NCI-H2171 (cell line): ENCODE measurements around the gene ITPR2.

Experiments used
- DNase-seq: peaks from one replicate; lab custom pipeline; 2025; lab: John Stamatoyannopoulos, UW

The ITPR2 gene

GRCh38 chr12:26821212-26821701, 11.7 kb downstream of the ITPR2 start:
- DNase-seq = no peak

GRCh38 chr12:26818636-26819035, 14.4 kb downstream of the ITPR2 start:
- no peak for DNase-seq

- no peak for DNase-seq
Measured at GRCh38 chr12:26818201-26818600, 14.8 kb downstream of the ITPR2 start.

GRCh38 chr12:26817183-26817591, 15.8 kb downstream of the ITPR2 start:
- no peak for DNase-seq

GRCh38 chr12:26813812-26814211, 19.2 kb downstream of the ITPR2 start:
- no peak for DNase-seq

GRCh38 chr12:26810330-26810729, 22.7 kb downstream of the ITPR2 start:
- DNase-seq = no peak

DNA sequence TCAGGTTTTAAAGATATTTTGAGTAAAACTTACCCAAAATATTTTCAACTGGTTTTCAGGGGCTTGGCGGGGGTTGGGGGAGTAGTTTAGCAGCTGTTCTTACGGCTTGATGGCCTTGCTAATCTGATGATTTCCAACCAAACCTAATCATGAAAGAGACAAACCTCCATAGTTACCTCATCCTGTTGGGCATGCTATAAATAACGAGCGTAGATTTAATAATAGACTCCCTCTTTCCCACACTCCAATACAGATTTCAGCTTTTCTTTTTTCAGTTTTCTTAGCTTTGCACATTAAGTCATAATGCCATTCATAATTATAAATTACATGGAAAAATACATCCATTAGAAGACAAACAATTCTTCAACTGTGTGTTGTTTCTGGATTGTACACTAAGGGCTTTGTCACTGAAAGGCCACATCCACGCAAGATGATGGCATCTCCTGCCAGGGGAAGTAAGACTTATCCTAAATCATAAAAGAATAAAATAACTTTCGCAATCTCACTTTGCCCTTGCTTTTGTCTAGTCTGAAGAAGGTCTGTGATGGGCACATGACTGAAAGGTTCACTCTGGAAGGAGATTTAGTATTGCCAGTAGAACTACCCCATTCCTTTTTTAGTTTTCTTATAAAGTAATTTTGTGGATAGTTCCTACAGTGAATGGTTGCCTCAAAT, 23.2 kb downstream of the ITPR2 start:
- DNase-seq = no peak

DNA sequence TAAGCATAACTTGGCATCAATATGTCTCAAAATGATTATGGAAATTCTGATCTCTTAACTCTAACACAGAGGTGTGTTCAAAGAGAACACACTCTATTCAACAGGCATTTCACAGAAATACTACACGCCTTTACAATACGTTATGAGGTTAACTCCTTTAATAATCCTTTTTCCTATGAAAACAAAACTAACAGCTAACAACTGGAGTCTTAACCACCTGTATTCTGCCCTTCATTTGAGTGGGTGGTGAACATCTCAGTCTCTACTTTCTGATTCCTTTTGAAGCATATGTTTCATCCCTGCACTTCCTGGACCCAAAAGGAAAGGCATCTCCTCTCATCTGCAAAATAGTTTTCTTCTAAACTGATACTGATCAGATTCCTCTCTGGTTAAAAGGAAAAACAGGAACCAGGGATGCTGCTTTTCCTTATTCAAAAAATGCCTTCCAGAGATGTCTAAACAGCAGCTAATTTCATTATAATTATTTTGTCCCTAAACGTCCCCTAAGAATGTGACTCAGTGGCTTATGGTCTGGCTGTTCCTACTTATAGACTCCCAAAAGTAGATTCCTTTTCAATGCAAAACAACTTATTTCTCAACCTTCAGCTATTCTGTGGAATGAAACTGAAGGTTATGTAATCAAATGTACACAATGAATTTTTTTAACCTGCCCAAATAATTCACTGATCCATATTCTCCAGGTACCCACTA, 24.1 kb downstream of the ITPR2 start:
- no peak for DNase-seq

DNA sequence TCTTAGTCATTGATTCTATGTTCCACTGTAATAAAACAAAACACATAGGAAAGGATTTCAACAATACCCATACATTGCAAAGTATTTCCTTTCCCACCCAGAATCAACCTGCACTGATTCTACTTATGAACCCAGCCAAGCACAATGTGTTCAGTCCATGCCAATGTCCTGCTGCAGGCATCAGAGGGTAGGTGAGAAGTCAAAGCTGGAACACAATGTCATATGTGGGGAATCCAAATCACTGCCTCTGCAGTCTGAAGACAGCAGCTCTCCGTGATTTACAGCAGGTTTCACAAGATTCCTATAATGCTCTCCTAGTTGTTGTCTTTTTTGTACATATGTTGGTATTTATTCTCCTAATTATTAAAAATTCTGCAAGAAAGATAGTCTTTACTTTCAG, 25.7 kb downstream of the ITPR2 start:
- DNase-seq = no peak

- no peak for DNase-seq
Measured at GRCh38 chr12:26806556-26806955, 26.4 kb downstream of the ITPR2 start.

- DNase-seq = no peak
Measured at GRCh38 chr12:26805401-26805971, 27.5 kb downstream of the ITPR2 start.

GRCh38 chr12:26803552-26803951, 29.4 kb downstream of the ITPR2 start:
- DNase-seq = no peak

DNA sequence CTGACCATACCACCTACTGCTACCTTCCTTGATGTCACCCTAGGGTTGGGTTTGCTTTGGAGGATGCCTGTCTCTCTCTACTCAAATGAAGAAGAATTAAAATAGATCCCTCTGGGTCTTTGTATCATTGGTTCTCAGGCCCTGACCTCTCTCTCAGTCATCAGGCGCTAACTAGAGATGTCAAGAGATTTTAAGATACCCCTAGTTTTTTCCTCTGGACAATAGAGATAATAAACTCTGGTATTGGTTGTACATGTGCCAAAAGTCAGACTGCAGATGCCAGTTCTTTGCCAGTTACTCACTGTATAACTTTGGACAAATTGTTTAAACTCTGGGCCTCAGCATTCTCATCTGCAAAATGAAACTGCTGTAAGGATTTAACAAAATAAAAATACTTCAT, 31.5 kb downstream of the ITPR2 start:
- DNase-seq = no peak

DNA sequence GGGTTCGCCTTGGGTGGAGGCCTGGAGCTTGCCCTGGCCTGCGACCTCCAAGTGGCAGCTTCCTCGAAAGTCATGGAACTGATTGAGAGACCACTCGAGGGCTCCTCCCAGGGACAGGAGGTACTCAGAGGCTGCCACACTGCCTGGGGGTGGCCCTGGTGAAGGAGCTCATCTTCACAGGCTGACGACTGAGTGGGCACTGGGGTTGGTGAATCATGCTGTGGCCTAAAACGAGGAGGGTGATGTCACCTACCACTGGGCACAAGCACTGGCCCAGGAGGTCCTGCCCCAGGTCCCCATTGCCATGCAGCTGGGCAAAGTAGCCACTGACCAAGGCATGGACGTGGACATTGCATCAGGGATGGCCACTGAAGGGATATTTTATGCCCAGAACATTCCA, 32.1 kb downstream of the ITPR2 start:
- no peak for DNase-seq

DNA sequence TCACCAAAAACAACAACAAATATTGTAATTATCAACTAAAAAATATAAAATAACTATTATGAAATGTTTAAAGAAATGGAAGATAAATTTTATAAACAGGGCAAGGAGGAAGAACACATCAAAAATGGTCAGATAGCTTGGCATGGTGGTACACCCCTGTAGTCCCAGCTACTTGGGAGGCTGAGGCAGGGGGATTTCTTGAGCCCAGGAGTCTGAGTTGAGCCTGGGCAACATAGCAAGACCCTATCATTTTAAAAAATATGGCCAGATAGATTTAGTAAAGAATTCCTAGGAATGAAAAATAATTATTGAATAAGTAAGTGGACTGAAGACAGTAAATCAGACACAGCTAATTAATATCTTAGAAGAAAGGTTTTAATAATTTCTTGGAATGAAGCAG, 32.6 kb downstream of the ITPR2 start:
- no peak for DNase-seq

GRCh38 chr12:26799741-26800140, 33.3 kb downstream of the ITPR2 start:
- DNase-seq = no peak

- DNase-seq = no peak
Measured at GRCh38 chr12:26798640-26799039, 34.4 kb downstream of the ITPR2 start.

- peak; percentile 36 for DNase-seq
Measured at GRCh38 chr12:26798023-26798422, 35.0 kb downstream of the ITPR2 start.

- no peak for DNase-seq
Measured at GRCh38 chr12:26795910-26796309, 37.1 kb downstream of the ITPR2 start.

DNA sequence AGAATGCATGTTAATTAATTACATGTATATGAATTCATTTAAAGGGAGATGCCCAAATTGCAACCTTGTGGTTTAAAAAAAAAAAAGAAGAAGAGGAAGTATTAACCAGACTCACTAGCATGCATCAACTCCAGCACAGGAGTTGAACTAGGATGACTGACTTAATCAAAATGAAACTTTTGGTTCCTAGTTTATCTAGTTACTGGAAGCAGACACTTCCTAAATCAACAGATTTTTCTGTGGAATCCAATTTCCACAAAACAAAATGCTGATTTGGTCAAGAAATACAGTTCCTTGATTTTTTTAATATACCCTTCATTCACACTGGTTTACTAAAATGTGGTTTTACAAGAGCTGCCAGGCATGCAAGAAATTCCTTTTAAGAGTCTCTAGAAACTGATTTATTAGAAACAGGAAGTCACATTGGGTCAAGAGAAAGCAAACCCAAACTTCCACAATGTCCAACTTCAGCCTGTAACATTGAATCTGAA, 41.6 kb downstream of the ITPR2 start:
- DNase-seq = no peak

DNA sequence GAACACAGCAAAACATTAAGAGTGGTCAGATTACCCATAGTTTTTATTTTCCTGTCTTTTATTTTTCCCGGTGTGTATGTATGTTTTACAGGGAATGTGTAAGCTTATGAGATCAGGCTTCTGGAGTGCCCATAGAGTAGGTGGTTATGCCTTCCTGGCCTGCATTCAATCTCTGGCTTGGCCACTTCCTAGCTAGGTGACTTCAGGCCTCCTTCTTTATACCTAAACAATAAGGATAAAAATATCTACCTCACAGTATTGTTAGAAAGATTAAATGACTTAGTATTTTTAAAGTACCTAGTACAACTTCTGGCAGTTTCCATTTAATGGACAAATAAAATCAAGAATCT, 42.4 kb downstream of the ITPR2 start:
- DNase-seq = no peak

DNA sequence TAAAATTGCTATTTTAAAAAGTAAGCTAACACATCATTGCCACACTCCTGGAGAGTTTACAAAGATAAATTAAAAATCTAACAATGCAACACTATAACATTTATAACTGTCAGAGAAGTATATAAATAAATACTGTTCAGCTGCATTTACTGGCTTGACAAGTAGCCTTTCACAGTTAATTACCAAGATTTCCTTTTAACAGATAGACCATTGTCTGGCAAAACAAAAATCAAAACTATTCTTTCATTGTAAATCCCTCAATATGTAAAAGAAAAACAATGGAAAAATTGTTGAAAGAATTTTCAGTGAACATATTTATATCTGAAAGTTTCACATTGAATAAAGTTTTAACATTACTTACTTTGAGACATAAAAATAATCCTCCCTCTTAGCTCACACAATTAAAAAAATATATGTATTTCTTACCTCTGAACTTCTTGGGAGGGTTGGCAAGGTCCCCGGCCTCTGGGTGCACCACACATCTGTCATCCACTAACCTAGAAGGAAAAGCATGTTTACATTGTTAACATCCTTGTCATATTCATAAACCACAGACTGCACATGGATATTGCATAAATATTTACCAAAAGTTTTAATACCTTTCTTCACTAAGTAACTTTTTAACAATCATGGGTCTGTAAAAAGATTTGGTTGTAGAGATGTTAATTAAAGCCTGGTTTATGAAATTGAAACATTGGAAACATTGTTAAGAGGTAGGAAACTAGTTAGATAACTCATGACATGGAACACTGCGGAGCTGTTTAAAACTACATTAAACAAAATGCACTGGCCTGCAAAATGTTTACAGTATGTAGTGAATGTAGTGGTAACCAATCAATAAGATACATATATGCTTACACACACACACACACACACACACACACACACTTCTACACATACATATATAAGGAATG, 43.0 kb downstream of the ITPR2 start:
- DNase-seq = no peak
